Measurements from ENCODE around the gene SLC9C1.

DNA sequence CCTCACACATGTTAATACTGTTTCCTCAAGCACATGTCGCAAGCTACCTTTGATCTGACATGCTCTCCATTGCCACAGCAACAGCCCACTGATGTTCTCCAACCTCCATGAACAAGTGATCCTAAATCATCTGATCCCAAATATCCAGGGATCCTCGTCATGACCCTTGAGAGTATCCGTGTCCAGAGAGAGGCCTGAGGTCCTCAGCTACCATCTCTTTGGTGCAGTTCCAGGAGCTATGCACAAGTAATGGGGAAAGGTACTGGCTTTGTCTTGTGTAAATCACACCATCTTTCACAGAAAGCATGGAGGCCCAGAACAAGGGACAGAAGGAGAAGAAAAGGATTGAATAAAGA, 163.4 kb downstream of the SLC9C1 start:
- TF ChIP-seq, protein P1, sequence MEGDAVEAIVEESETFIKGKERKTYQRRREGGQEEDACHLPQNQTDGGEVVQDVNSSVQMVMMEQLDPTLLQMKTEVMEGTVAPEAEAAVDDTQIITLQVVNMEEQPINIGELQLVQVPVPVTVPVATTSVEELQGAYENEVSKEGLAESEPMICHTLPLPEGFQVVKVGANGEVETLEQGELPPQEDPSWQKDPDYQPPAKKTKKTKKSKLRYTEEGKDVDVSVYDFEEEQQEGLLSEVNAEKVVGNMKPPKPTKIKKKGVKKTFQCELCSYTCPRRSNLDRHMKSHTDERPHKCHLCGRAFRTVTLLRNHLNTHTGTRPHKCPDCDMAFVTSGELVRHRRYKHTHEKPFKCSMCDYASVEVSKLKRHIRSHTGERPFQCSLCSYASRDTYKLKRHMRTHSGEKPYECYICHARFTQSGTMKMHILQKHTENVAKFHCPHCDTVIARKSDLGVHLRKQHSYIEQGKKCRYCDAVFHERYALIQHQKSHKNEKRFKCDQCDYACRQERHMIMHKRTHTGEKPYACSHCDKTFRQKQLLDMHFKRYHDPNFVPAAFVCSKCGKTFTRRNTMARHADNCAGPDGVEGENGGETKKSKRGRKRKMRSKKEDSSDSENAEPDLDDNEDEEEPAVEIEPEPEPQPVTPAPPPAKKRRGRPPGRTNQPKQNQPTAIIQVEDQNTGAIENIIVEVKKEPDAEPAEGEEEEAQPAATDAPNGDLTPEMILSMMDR (IDR thresholded peaks at IDR 0.05; ENCODE audit: low read depth, low read length, poor library complexity, severe bottlenecking): no peak
- TF ChIP-seq EZH2phosphoT487 (IDR thresholded peaks at IDR 0.05; ENCODE audit: borderline replicate concordance, low read length): no peak

Data from DOHH2 (cell line).